Fibroblast of skin of back (primary cell): Measurements from ENCODE around the gene SENP1.

Experiments
- DNase-seq: peaks from one replicate; pipeline ENCODE4 v3.0.0-alpha.2; 2013

The SENP1 gene

DNA sequence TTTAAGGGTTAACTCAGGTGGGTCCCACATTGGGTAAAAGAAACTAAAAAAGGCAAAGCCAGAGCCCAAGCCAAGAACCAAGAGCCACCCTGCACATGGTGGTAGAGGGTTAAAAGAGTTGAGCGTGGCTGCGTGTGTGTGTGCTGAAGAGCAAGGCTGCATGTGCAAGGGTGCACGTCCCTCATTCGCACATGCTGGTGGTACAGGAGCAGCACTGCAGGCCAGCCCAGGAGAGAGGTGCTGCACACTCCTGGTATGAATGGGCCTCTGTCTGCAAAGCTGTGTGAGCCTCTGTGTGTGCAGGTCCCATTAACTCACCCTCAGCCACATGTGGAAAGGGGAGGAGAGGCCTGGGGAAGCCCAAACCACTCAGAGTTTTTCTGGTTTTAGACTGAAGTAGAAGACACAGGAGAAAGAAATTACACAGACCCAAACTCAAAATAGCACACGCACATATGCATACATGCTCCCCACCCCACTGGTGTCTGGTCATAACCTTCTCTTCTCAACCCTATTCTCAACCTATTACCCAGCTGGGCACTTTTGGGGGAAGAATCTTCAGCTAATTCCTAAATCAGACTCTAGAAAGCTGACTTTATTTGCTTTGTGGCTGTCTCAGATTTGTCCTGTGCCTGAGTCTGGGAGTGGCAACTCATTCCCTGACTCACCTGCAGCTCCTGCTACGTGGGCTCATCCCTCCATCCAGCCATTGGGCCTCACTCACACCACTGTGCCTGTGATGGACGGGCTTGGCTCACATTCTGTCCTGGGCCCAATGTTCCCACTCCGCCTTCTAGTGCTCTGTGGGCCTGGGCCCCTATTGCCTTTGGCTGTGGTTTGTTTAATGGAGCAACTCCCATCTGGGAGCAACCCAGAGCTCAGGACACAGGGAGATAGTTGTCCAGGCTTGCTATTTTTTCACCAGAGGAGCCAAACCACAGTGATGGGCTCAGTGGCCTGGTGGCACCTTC is 70.8 kb downstream of the SENP1 start:
- no peak for DNase-seq

DNA sequence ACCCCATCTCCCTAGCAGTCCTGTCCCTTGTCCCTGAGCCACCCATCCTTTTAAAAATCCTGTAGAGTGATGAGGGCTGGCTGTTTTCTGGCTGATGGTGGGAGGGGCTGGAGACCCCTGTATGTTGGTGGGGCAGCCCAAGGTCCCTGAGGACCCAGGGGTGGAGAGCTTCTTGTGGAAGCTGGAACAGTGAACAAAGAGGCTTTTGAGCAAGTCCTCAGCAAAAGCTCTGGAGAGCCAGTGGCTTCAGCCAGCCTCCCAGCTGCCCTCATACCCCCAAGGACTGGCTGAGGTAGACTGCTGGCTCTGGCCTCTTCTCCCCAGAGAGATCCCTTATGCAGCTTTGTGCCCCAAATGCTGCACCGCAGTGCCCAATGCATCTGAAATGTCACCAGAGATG is 72.4 kb downstream of the SENP1 start:
- no peak for DNase-seq

DNA sequence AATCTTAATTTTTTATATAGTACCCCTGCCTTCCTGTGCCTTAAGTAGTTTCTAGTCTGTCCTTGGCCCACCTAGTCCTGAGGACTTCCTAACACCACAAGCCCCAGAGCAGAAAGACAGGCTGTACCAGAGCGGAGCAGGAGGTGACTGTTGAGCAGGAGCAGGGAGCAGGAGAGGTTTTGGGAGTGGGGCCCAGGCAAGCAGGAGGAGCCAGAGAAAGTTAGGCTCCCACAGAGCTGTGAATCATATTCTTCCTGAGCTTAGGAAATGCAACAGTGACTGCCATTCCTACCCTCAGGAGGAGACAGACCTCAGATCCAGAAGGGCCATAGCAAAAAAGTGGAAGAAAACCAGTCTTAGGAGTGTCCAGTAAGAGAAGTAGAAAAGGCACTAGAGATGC is 73.3 kb downstream of the SENP1 start:
- DNase-seq = no peak

DNA sequence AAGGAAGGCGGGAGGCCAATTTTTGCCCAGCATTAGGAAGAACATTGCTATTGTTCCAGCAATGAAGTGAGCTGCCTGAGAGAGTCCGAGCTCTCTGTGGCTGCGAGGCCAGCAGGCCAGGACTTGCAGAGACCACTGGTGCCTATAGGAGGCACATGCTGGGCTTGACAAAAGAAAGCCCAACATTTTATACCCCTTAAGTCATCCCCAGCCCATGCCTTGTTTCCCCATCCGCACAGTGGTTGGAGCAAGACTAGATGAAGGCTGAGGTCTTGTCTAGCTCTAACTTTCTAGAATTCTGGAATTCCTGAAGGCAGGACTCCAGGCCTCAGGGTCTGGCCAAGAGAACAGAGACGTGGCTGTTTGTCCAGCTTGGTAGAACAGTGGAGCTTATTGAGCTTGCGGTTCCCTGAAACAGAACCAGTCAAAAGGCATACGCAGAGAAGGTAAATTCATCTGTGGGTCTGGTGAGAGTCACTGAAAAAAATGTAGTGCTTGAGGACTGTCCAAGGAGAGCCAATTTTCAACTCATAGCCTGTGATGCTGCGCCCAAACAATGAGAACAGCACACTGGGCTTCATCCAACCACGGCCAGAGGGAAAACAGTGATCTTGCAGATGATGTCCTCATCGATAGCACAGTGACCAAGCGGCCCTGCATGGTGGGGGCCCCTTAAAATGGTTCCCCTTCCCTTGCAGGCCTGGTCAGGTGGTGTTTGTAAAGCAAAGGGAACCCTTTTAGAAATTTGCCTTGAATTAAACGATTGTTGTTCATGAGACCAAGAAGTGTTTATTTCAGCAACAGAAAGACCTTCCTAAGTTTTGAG is 74.5 kb downstream of the SENP1 start:
- no peak for DNase-seq

DNA sequence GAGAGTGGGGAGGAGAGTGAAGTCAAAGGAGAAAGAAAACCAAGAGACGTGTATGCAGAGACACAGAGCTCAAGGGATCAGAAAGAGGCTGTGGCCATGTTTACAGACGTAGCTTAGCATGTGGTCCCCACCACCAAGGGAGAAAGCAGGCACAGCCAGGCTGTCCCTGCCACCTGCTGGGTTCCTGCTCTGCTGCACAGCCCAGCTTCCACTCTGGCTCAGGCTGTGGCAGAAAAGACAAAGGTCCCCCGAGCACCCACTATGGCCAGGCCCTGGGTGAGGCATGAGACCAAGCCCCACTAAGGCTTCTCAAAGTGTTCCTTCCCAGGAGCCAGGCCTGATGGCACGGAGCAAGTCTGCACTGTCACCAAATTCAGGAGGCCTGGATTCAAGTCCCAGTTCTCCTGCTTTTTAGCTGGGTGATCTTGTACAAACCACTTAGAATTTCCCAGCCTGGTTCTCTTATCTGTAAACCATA is 75.7 kb downstream of the SENP1 start:
- DNase-seq = no peak

GRCh38 chr12:48029491-48030172 is 76.2 kb downstream of the SENP1 start:
- DNase-seq = no peak

DNA sequence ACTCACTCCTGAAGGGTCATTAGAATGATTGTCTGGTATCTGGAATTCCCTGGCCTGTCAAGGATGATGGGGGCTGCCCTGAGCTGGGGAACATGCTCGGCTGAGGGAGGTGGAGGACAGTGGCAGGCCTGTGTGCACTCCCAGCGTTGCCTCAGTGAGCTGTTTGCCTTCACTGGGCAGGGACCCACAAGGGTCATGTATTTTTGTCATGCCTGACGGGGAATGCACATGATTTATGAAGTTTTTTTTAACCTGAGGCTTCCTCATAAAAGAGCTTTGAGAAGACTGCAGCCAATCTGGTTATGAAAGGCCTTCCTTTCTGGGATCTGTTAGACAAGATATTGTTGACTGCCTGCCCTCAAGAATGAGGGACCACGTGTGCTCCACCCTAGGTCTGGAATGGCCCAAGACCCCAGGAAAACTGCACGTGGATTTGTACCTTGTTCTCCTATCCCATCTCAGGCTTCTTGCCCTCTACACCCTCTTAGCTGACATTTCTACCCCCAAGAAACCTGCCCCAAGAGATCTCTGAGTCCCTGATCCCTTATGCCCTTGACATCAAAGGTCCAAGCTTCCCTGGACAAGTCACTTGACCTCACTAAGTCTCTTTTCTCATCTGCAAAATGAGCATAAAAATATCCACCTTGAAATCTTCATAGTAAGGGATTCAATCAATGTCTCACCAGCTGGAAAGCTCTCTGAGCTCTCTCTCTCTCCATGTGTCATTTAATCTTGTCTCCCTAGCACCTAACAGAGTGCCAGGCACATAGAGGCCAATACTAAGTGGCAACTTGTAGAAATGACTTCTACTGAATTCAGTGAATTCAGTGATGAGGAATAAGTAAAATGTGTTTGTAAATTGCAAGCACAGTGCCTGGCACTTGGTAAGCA is 77.1 kb downstream of the SENP1 start:
- DNase-seq = no peak

DNA sequence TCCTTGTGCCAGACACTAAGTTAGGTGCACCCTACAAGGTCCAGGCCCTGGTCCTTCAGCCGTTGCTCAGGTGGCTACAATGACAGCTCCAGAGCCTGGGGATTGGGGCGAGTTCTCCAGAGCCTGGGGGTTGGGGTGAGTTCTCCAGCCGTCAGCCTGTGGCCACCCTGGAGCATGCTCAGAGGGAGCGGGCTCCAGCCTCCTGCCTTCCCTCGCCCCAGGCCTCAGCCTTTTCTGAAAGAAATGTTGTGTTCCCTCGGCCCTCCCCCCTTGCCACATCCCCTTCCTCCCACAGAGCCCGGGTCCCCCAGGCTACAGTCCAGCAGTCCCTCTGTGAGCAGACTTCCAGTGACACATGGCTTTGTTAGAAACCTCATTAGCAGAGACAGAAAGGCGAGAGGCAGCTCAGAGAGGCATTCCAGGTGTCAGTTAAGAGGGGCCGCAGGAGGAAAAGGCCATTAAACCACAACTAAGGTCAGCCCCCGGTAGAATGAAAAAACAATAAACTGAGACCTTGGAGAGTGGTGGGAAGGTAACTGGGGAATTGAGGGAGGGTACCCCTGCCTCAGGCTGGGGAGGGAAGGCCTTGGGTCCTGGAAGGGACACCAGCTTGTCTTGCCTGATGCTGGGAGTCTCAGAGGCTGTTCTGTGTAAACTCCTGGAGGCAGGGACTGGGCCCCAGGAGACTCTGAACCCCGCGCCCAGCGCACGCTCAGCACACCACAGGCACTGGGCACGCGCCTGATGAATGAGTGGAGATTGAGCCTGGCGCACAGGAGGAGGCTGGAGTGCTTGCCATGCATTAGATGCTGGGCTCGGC is 78.5 kb downstream of the SENP1 start:
- DNase-seq = no peak

DNA sequence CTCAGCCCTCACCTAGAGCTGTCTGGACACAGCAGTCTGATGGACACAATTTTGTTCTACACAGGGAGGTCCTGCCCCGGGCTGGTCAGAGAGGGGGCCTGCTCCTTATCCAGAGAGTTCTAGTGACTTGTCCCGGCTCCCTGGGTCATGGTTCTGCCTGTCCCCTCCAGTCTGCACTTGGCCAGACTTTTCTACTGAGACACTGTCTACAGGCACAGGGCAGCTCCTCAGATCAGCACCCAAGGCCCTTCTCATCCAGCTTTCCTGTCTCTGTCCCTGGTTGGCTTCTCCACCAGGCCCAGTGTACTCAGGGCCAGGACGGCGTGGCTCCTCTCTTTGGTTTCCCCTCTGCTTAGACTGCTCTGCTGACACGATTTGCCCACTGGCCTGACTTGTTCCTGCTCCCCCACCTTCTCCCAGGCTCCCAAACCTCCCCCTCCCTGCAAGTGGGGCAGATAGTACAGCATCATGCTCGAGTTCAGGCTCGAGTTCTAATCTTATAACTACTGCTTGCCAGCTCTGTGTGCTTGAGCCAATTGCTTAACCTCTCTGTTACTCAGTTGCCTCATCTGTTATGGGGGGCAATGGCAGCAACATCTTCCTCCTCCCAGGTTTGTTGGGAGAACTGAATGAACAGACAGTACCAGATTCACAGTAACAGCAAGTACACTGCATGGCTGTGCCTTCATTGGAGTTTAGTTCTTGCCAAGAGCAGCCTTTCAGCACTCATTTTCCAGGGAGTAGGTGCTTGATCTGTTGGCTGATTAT is 79.6 kb downstream of the SENP1 start:
- DNase-seq = no peak

- no peak for DNase-seq
Measured at GRCh38 chr12:48025281-48025680, 80.6 kb downstream of the SENP1 start.

GRCh38 chr12:48024735-48025134 is 81.1 kb downstream of the SENP1 start:
- DNase-seq = no peak

DNA sequence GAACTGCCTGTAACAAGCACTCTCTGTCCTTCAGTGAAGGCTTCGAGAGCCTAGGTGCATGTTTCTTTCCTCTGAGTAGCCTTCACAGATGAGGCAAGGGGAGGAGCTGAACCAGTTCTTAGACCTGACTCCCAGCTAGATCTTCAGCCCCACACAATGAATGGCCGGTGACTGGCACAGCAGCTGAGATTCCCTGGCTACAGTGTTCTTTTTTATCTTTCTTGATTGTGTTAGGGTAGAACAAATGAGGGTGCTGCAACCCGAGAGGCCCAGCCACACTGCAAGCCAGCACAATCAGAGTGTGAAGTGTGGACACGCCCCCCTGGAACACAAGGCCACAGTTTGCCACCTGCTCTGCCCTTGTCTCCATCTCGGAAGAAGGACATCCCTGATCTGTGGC is 82.5 kb downstream of the SENP1 start:
- DNase-seq = no peak

- DNase-seq = no peak
Measured at GRCh38 chr12:48022676-48023385, 83.0 kb downstream of the SENP1 start.

- no peak for DNase-seq
Measured at GRCh38 chr12:48022180-48022521, 83.7 kb downstream of the SENP1 start.

DNA sequence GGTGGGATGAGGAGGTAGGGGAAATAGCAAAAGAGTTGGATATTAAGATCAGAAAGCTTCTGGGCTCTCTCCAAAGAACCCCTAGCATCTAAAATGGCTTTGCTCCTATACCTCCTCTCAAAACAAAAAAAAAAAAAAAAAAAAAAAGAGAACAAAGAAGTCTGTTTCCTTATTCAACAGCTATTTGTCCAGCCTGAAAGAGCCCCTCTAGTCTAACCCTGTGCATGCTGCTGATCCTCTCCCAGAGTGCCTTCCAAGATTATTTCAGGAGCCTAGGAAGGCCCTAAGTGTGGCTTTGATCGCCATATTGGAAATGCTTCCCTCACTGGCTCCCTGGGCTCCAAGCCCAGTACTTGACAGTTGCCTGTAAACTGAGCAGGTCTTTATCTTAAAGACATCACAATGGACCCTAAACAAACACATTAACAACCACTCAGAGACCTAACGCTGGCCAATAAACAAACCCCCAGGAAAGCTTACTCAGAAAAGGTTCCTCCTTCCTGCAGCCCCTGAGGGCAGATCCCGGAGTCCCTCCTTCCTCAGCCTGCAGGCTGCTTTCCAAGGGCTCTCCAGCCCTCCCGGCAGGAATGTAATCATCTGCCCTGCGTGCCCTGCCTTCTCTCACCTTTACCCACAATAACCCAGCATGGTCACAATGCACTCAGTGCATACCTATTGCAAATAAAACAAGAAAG is 84.2 kb downstream of the SENP1 start:
- no peak for DNase-seq

DNA sequence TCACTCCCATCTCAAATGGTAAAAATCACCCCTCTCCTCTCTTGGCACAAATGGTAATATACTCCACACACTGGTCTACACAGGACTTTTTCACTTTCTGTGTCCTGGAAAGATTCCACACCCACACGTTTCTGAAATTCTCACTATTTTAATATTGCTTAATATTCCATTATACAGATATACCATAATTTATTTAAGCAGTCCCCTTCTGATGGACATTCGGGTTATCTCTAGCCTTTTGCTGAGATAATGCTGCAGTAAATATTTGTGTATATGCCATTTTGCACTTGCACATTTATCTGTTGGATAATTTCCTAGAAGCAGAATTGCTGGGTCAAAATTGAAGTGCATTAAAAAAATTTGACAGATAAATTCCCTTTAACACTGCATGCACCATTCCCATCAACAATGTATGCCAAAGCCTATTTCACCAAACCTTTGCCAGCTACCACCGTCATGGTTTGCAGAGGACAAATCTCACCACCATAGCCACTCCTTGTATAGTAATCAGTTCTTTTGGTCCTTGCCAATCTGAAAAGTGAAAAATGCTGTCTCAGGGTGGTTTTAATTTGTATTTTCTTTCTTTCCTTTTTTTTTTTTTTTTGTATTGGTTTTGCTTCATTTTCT is 86.1 kb downstream of the SENP1 start:
- no peak for DNase-seq

DNA sequence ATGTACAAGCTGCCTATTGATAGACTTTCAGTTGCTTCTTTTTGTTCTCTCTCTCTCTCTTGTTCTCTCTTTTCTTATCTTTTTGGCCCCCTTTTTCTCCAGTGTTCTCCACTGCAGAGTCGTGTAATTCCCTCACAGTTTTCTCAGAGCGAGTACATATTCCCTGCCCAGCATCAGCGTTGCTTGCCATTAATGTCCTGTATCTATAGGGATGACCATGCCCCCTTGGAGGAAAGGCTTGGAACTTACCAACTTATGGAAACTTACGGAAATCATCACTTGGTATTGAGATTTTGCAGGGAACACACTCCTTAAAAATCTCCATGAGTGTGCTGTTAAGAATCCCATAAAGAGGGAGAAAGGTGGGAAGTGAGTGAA is 87.3 kb downstream of the SENP1 start:
- DNase-seq = no peak

- DNase-seq = no peak
Measured at GRCh38 chr12:48017921-48018617, 87.8 kb downstream of the SENP1 start.
